Activated T-helper 1 cell treated with Interleukin-2 at 50 U/mL for 16 hours (primary cell): ENCODE results near the gene EPAS1.
"Not testable (repeated sequence)": the region's sequence is repeated elsewhere in the genome, so short reads cannot be mapped to it uniquely, and the experiment has no call there.

Experiments
- DNase-seq: peaks from one replicate; pipeline ENCODE4 v3.0.0-alpha.2; 2020; ENCODE audit warnings: low read depth

The EPAS1 gene

GRCh38 chr2:46383784-46384456 is 86.7 kb downstream of the EPAS1 start:
- no peak for DNase-seq

GRCh38 chr2:46384457-46384815 is 87.2 kb downstream of the EPAS1 start:
- no peak for DNase-seq

- no peak for DNase-seq
Measured at GRCh38 chr2:46385786-46386577, 88.8 kb downstream of the EPAS1 start.

- DNase-seq: no peak
Measured at GRCh38 chr2:46386763-46387162, 89.6 kb downstream of the EPAS1 start.

- no peak for DNase-seq
Measured at GRCh38 chr2:46387292-46387691, 90.1 kb downstream of the EPAS1 start.

- no peak for DNase-seq
Measured at GRCh38 chr2:46387886-46388515, 90.8 kb downstream of the EPAS1 start.

GRCh38 chr2:46388881-46389280 is 91.7 kb downstream of the EPAS1 start:
- no peak for DNase-seq

GRCh38 chr2:46389417-46389916 is 92.3 kb downstream of the EPAS1 start:
- no peak for DNase-seq

GRCh38 chr2:46390036-46390435 is 92.8 kb downstream of the EPAS1 start:
- no peak for DNase-seq

GRCh38 chr2:46390901-46391395 is 93.7 kb downstream of the EPAS1 start:
- DNase-seq: no peak

- no peak for DNase-seq
Measured at GRCh38 chr2:46392561-46393346, 95.5 kb downstream of the EPAS1 start.

- no peak for DNase-seq
Measured at GRCh38 chr2:46393347-46393820, 96.2 kb downstream of the EPAS1 start.

GRCh38 chr2:46393865-46394264 is 96.7 kb downstream of the EPAS1 start:
- no peak for DNase-seq

- no peak for DNase-seq
Measured at GRCh38 chr2:46394649-46395510, 97.7 kb downstream of the EPAS1 start.

GRCh38 chr2:46395730-46396129 is 98.5 kb downstream of the EPAS1 start:
- not testable (repeated sequence) for DNase-seq

- DNase-seq: no peak
Measured at GRCh38 chr2:46400016-46400415, 102.8 kb downstream of the EPAS1 start.

- no peak for DNase-seq
Measured at GRCh38 chr2:46402874-46403273, 105.7 kb downstream of the EPAS1 start.

GRCh38 chr2:46404181-46404759 is 107.1 kb downstream of the EPAS1 start:
- no peak for DNase-seq

- DNase-seq: no peak
Measured at GRCh38 chr2:46407852-46408455, 110.7 kb downstream of the EPAS1 start.

- no peak for DNase-seq
Measured at GRCh38 chr2:46409756-46410155, 112.5 kb downstream of the EPAS1 start.
